NCI-H524 (cell line): ENCODE data around the gene DYNLT4.
"Not testable (repeated sequence)": the region's sequence is repeated elsewhere in the genome, so short reads cannot be mapped to it uniquely, and the experiment has no call there.

Experiments used
- DNase-seq, 2 experiments: peaks; one replicate each; lab custom pipeline; 2025; lab: John Stamatoyannopoulos, UW

The DYNLT4 gene

DNA sequence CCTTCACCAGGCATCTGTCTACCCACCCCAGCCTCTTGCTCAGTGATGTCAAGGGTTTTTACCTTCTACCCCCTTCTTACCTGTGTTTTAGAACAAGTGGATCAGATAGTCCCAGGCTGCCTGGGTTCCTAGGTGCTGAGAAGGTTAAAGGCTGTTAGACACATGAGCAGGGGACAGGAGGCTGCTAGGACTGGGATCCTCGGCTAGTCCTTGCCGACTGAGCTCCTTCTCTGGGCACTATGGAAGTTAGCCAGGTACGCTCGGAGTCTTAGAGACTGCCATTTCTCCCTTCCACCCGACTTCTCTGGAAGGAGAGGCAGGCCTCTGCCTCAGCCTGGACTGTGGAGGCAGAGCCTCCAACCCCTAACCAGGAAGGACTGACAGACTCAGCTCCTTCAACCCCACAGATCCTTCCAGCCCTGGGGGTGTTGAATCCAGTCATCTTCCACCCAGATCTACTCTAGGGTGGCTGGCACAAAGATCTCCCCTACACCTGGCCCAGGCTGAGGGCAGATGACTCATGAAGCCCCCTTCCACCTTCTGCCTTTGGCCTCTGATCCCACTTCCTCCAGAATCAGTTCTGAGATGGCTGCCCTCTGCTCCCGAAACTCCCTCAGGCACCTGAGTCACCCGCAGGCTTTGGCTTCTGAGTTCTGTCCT is at the start of gene DYNLT4:
DYNLT4 (minus strand) TSS at position 648 of the 660 bp plus-strand sequence. CDS start 683 bp downstream, outside the sequence.
- DNase-seq, result no peak

DNA sequence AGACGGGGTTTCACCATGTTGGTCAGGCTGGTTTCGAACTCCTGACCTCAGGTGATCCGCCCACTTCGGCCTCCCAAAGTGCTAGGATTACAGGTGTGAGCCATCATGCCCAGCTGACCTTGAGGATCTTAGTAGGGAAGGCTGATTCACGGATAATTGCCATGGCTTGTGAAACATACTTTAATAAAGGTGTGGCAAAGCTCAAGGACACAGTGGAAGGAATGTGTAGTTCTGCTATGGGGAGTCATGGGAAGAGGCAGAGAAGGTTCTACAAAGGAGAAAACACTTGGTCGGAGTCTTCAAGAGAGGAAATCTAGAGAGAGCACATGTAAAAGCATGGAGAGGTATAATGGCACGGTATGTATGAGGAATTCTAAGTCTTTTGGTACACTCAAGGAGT is 48.6 kb upstream of the DYNLT4 start:
- no peak for DNase-seq

DNA sequence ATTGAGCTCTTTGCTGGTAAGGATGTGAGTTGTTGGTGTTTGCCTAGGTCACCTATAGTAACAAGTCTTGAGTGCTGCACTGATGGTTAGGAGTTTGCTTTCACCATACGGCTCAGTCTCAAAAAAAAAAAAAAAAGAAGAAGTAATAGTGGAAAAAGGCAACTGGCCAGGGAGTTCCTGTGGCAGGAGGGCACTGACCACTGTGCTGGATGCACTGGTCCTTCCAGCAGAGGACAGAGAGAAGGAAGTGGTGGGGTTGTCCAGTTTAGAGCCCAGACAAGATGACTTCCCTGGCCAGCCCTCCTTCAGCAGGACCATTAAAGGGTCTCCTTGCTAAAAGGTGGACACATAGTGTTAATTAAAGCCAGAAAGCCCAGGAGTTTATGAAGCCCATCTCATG is 47.8 kb upstream of the DYNLT4 start:
- no peak for DNase-seq

GRCh38 chr1:44853201-44853600 is 46.0 kb upstream of the DYNLT4 start:
- DNase-seq, result no peak

GRCh38 chr1:44851308-44851707 is 44.2 kb upstream of the DYNLT4 start:
- DNase-seq, result no peak

DNA sequence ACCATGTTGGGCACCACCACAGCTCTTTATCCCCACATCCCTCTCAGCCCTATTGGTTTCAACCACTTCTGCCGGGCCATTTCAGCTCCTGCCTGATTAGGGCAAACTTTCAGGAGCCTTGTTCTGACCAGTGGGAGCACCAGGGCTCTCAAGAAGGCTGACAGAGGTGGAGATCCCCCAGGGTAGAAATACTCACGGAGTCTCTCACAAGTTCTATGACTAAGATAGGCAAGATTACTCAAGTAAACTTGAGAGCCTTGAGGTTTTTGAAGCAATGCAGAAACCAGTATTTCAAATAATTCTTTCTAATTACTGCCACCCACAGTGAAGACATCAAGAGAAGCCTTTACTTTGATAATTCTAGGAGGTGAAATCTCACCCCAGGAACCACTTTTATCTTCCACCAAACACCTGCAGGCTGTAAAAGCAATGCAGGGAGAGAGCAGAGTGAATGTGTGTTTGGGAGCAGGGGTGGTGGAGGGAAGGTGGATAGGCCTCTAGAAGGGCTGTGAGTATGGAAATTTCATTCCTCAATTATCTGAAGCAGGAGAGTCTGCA is 42.5 kb upstream of the DYNLT4 start:
- no peak for DNase-seq

GRCh38 chr1:44848456-44849181 is 41.5 kb upstream of the DYNLT4 start:
- DNase-seq, result peak in 1 of 2 experiments; percentile 4

GRCh38 chr1:44847845-44848244 is 40.7 kb upstream of the DYNLT4 start:
- DNase-seq, result no peak

- DNase-seq, result no peak
Measured at GRCh38 chr1:44846985-44847384, 39.8 kb upstream of the DYNLT4 start.

DNA sequence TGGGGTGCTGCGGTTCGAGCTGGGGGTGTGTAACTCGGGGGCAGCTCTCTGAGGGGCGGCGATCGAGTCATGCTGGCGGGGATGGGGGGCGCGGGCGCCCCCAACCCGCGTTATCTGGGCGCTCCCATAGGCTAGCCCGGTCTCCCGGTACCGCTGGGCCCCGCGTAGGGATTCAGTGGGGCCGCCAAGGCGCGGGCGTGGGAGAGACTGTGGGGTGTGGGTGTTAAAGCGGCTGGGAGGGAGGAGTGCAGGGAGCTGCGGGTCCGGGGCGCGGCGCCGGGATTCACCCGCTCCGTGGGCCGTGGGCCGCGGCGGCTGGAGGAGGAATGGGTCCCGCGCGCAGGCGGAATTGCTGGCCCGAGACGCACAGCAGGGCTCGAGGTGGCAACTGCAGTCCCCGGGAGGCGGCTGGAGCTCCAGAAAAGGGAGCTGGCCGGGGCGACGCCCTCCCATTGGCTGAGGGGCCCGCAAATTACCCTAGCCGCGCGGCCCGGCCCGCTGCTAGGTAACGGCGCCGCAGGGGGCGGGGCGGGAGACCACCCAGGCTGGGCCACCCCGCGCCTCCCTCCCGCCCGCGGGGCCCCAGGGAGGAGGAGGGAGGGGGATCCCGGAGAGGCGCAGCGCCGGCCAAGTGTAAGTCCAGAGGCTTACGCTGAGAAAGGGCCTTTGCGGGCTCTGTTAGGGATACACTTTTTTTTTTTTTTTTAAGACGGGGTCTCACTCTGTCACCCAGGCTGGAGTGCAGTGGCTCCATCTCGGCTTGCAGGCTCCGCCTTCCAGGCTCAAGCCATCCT is 35.9 kb upstream of the DYNLT4 start, which contains the start of gene PTCH2:
PTCH2 (minus strand) TSS at position 392 of the 794 bp plus-strand sequence; CDS start at position 71, 321 bp downstream.
- peak; percentile 75 to 86 for DNase-seq

DNA sequence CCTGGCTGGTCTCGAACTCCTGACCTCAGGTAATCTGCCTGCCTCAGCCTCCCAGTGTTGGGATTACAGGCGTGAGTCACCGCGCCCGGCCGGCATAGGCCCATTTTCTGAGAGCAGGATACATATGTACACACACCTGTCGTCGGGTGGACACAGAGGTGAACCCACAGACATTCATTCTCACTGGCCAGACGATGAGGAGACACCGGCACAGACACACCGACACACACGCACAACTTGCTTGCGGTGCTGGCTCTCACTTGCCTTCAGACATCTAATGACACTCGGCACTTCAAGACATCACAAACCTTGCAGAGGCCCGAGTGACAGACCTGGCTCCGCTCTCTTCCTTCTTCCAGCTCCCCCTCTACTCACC is 35.3 kb upstream of the DYNLT4 start:
- peak in 1 of 2 experiments; percentile 33 for DNase-seq

DNA sequence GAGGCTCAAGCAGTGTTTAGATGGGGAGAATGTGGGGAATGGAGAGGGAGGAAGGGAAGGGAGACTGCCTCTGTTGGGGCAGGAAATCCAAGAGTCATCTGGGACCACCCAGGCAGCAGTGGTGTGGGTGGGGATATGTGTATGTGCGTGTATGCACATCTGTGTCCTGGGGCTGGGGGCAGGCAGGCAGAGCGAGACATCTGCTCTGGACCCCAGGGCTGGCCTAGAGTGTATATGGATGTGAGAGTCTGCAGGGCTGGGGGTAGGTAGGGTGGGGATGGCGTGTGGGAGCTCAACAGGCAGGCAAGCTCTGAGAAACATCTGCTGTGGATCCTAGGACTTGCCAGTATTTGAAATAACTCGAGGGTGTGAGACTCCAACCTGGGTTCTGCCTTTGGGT is 32.4 kb upstream of the DYNLT4 start:
- DNase-seq, result peak in 1 of 2 experiments; percentile 17

GRCh38 chr1:44838294-44838693 is 31.1 kb upstream of the DYNLT4 start:
- not testable (repeated sequence) for DNase-seq

DNA sequence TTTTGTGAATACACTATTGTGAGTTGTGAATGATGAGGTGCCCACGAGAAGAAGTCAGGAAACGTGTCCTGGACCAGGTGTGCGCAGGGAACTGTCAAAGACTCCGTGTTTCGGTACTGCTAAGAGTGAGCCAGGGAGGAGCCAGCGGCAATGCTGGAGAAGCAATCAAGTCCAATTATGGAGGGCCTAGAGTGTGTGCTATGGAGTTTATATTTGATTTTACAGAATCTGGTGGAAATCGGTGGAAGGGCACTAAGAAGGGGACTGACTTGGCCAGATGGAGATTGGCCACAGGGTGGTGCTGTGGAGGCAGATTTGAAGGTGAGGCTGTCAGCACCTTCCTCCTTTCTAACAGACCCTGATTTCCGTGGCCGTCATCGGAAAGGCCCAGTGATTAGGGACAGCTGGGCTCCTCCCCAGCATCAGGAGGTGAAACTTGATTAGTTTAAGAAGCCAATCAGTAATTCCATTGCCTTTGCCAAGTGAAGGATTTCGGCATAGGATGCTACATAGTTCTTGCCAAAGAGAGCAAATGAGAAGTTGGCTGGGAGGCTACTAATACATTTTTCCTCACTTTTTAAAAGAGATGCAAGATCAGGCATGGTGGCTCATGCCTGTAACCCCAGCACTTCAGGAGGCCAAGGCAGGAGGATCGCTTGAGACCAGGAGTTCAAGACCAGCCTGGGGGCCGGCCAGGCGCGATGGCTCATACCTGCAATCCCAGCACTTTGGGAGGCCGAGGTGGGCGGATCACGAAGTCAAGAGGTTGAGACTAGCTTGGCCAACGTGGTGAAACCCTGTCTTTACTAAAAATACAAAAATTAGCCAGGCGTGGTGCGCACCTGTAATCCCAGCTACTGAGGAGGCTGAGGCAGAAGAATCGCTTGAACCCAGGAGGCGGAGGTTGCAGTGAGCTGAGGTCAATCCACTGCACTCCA is 28.9 kb upstream of the DYNLT4 start:
- DNase-seq, result peak; percentile 66 to 90

GRCh38 chr1:44834328-44834727 is 27.2 kb upstream of the DYNLT4 start:
- DNase-seq, result no peak

DNA sequence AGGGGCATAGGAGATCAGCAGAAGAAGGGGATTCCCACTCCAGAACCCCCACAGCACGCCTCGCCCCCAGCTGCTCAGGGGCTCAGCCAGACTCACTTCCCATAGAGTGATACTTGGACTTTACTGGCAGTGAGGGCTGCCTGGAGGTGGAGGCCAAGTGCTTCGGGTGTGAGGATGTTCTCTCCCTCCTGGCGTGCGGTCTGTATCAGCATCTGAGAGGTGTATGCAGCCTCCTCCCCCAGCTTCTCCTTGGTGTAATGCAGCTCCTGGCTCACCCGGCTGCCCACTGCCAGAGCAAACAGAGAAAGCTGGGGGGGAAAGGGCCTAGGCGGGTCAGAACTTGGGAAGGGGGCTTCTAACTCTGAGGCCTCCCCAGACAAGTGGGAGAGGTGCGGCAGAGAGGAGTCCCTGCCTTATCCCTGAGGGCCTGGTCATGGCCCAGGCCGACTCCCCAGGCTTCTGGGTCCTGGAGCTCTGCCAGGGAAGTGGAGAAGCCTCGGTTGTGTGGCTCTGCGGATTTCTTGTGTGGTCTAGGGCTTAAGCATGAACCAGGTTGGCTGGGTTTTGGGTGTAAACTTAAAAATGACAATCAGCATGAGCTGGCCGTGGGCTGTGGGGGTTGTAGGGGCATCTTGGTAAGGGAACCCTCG is 25.0 kb upstream of the DYNLT4 start:
- no peak for DNase-seq

DNA sequence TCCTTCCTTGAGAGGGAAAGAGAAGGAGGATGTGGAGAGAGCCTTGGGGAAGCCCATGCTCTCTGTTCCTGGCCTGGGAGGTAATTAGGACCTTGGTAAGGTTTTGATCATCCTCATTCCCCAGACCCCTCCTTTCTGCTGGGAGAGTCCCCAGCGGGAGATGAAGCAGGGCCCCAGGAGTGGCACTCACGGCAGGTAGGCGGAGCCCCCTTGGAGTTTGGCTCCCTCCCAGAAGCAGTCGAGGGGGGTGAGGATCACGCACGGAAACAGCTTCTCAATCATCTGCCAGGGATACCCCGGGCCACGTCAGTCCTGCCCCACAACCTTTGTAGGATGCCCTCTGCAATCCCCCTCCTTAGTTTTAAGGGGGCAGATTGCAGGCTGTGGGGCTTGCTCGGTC is 24.4 kb upstream of the DYNLT4 start:
- DNase-seq, result peak in 1 of 2 experiments; percentile 14

GRCh38 chr1:44830900-44831304 is 23.8 kb upstream of the DYNLT4 start:
- no peak for DNase-seq

DNA sequence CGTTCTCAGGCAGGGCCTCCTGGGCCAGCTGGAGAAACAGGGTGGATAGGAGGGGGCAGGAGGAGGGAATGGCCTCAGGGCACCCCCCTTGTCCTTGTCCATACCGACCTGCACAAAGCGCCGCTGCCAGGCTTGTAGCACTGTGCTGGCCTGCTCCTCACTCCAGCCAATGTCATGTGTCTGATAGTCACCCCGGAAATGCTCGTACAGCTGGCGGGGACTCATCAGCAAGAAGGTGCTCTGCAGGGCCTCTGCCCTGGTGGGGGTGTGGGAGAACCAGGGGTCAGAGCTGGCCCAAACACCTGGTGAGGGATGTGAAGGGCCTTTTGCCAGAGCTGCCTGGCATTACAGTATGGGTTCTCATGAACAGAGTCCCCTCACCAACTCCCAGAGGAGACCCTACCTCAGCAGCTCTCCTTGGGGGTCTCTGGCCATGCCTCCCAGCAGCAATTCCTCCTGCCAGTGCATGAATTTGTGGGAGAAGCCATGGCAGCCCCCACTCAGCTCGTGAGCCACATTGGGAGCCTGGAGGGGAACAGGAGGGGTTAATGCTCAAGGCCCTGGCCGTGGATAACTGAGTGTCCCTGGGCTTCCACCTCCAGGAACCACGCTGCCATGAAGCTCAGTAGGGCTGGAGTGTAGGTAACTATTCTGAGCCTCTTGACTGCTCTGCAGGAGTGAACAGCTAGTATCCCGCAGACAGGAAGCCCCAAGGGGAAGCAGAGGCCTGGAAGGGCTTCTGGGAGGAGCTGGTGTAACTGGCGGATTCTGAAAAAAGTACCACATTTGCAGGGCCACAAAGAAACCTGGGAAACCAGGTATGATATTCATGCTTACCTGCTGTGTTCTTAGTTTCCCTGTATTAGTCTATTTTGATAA is 22.6 kb upstream of the DYNLT4 start:
- DNase-seq, result no peak
